DND-41 (cell line): ENCODE measurements around the gene ZFPM1.
"Not testable (repeated sequence)": the region's sequence is repeated elsewhere in the genome, so short reads cannot be mapped to it uniquely, and the experiment has no call there.

ENCODE experiments used
- ATAC-seq: fragments of 200-7000 bp; cut with Tn5 transposase; 3 replicates; pipeline ENCODE4 v1.9.1; 2021; ENCODE audit warnings: low read depth; ENCODE audit not compliant: insufficient read depth
- DNase-seq: peaks from one replicate; pipeline ENCODE4 v3.0.0-alpha.2; 2020
- H2AFZ ChIP-seq: 2 replicates; pipeline ENCODE4 v1.6.0; 2012; ENCODE audit warnings: low read depth, low read length
- H3K27ac ChIP-seq: 2 replicates; pipeline ENCODE4 v1.5.1; 2012; ENCODE audit warnings: low read length, inconsistent platforms
- H3K27me3 ChIP-seq: fragments of 200-600 bp; sonication (generic); 2 replicates; pipeline ENCODE4 v1.6.0; 2012; ENCODE audit warnings: low read length, mild to moderate bottlenecking, inconsistent platforms; ENCODE audit not compliant: insufficient read depth, poor library complexity
- H3K36me3 ChIP-seq: 2 replicates; pipeline ENCODE4 v1.5.1; 2012; ENCODE audit warnings: low read length, inconsistent platforms; ENCODE audit not compliant: insufficient read depth
- H3K4me1 ChIP-seq: 2 replicates; pipeline ENCODE4 v1.5.1; 2012; ENCODE audit warnings: mild to moderate bottlenecking, low read length; ENCODE audit not compliant: insufficient read depth
- H3K4me2 ChIP-seq: 2 replicates; pipeline ENCODE4 v1.6.0; 2012; ENCODE audit warnings: mild to moderate bottlenecking, moderate library complexity, low read length, inconsistent platforms; ENCODE audit not compliant: insufficient read depth
- H3K4me3 ChIP-seq, 2 experiments: fragments of 200-600 bp in 1 of 2; shearing (Covaris generic) in 1 of 2; 2 replicates each; pipeline ENCODE4 v1.5.1; 2012 to 2016; ENCODE audit warnings: inconsistent platforms in 2 of 2, low read length in 2 of 2, mild to moderate bottlenecking in 2 of 2, low read depth in 1 of 2, moderate library complexity in 1 of 2
- H3K79me2 ChIP-seq: 2 replicates; pipeline ENCODE4 v1.6.0; 2012; ENCODE audit warnings: low read length, inconsistent platforms; ENCODE audit not compliant: insufficient read depth
- H3K9ac ChIP-seq: 2 replicates; pipeline ENCODE4 v1.6.0; 2012; ENCODE audit warnings: low read depth, mild to moderate bottlenecking, inconsistent platforms, low read length, moderate library complexity
- H3K9me3 ChIP-seq: 2 replicates; pipeline ENCODE4 v1.5.1; 2012; ENCODE audit warnings: low read length, moderate library complexity, mild to moderate bottlenecking, inconsistent platforms; ENCODE audit not compliant: insufficient read depth, severe bottlenecking
- H4K20me1 ChIP-seq: 2 replicates; pipeline ENCODE4 v1.6.0; 2012; ENCODE audit warnings: low read length; ENCODE audit not compliant: insufficient read depth
- EZH2 ChIP-seq: IDR thresholded peaks from 3 replicates; pipeline ENCODE4 v1.6.1; 2012; ENCODE audit warnings: borderline replicate concordance, low read depth, mild to moderate bottlenecking, moderate library complexity, low read length, inconsistent platforms; ENCODE audit not compliant: severe bottlenecking
- TF ChIP-seq, protein P1 (sequence below): IDR thresholded peaks from 2 replicates; pipeline ENCODE4 v1.5.1; 2012; ENCODE audit warnings: borderline replicate concordance, low read length, moderate library complexity, mild to moderate bottlenecking; ENCODE audit not compliant: poor library complexity, severe bottlenecking; ENCODE audit errors: extremely low read depth

The ZFPM1 gene

DNA sequence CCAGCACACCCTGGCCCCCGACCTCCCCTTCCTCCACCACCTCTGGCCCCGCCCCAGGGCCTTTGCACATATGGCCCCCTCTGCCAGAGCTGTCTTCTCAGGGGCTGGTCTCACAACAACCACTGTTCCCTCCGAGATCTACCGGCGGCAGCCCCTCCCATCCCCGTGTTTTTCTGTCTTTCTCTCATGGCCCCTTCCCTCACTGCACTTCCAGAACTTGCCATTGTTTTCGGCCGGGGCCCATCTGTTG is 30.2 kb downstream of the ZFPM1 start:
- Histone ChIP-seq H3K4me2 (no peak overlapping the region), H3K79me2 (no peaks in the 10 kb centered on the region), H3K27me3 (no peaks in the 10 kb centered on the region), H3K9ac (no peak overlapping the region), H3K27ac (no peak overlapping the region), H4K20me1 (peaks cover 66% of the 10 kb centered on the region), H3K4me3 (no peak overlapping the region), H2AFZ (no peak overlapping the region), H3K36me3 (no peaks in the 10 kb centered on the region), H3K4me1 (peaks cover 23% of the 10 kb centered on the region), H3K9me3 (no peaks in the 10 kb centered on the region)
- TF ChIP-seq, protein P1, sequence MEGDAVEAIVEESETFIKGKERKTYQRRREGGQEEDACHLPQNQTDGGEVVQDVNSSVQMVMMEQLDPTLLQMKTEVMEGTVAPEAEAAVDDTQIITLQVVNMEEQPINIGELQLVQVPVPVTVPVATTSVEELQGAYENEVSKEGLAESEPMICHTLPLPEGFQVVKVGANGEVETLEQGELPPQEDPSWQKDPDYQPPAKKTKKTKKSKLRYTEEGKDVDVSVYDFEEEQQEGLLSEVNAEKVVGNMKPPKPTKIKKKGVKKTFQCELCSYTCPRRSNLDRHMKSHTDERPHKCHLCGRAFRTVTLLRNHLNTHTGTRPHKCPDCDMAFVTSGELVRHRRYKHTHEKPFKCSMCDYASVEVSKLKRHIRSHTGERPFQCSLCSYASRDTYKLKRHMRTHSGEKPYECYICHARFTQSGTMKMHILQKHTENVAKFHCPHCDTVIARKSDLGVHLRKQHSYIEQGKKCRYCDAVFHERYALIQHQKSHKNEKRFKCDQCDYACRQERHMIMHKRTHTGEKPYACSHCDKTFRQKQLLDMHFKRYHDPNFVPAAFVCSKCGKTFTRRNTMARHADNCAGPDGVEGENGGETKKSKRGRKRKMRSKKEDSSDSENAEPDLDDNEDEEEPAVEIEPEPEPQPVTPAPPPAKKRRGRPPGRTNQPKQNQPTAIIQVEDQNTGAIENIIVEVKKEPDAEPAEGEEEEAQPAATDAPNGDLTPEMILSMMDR, result no peak
- TF ChIP-seq EZH2, result no peak
- no peak for ATAC-seq
- DNase-seq, result no peak

DNA sequence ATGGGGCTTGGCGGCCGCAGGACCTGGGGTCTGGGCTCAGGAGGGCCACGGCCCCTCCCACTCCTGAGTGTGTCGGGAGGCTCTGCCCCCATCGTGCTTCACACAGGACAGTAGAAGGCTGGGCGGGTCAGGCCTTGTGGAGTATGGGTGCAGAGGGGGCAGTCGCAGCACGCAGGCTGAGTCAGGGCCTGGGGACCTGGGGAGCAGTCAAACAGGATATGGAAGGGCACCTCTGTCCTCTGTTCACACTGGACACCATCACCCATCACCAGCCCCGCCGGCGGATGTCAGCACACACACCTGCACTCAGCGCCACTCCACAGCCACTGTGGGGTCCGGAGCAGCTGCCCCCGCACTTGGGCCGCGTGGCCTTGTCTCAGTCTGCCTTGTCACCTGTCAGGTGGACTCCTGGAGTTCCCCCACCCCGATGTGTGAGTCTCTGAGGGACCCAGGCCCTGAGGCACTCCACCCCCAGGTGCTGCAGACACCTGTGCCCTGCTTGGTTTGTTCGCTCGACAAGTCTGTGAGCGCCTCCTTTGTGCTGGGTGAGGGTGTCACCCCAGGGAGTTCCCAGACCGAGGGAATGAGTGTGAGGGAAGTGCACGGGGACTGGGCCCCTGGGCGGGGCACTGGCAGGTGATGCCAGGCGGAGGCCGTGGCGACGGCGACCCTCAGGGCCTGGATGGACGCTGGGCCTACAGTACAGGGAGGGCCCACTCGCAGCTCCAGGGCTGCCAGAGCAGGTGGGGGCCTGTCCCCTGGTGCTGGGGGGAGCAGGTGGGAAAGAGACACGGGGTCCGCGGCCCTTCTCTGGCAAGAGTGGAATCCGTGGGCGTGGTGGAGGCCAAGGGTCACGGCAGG is 31.7 kb downstream of the ZFPM1 start:
- Histone ChIP-seq H2AFZ (no peak overlapping the region), H3K4me1 (peaks cover 11% of the 10 kb centered on the region), H3K79me2 (no peaks in the 10 kb centered on the region), H3K27ac (no peak overlapping the region), H3K4me2 (no peak overlapping the region), H3K9me3 (no peaks in the 10 kb centered on the region), H3K36me3 (no peaks in the 10 kb centered on the region), H3K27me3 (no peaks in the 10 kb centered on the region), H3K9ac (no peak overlapping the region), H4K20me1 (peaks cover 54% of the 10 kb centered on the region), H3K4me3 (no peak overlapping the region)
- DNase-seq (no peak), ATAC-seq (no peak)
- TF ChIP-seq EZH2, result no peak
- TF ChIP-seq, protein P1, result no peak

DNA sequence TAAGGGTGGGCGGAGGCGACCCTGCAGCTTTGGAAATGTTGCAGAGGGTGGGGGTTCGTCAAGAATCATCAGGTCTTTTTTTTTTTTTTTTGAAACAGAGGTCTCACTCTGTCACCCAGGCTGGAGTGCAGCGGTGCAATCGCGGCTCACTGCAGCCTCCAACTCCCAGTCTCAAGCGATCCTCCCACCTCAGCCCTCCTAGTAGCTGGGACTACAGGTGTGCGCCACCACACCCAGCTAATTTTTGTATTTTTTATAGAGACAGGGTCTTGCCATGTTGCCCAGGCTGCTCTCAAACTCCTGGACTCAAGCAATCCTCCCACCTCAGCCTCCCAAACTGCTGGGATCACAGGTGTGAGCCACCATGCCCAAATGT is 32.3 kb downstream of the ZFPM1 start:
- H4K20me1 ChIP-seq, result peaks cover 49% of the 10 kb centered on the region
- DNase-seq, H3K9me3 ChIP-seq, ATAC-seq, H3K4me1 ChIP-seq, H3K36me3 ChIP-seq, H3K79me2 ChIP-seq, H3K9ac ChIP-seq, H3K27me3 ChIP-seq, H3K4me2 ChIP-seq, H3K4me3 ChIP-seq, H2AFZ ChIP-seq, H3K27ac ChIP-seq: not testable (repeated sequence)

DNA sequence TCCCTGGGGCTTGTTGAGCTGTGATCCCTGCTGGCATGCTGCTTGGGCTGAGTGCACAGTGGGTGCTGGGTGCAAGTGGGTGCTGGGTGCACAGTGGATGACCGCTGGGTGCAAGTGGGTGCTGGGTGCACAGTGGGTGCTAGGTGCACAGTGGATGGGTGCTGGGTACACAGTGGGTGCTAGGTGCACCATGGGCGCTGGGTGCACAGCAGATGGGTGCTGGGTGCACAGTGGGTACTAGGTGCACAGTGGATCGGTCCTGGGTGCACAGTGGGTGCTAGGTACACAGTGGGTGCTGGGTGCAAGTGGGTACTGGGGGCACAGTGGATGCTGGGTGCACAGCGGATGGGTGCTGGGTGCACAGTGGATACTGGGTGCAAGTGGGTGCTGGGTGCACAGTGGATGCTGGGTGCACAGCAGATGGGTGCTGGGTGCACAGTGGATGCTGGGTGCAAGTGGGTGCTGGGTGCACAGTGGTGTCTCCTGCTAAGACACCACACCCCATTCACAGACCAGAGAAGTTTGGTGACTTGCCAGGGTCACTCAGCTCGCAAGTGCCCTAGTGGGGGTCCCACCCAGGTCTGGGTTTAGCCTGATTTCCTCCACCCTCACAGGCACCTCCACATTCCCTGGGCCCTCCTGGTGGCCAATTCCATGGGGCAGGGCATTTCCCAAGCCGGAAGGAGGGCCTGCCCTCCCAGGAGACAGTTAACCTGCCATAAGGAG is 33.5 kb downstream of the ZFPM1 start:
- no peak overlapping the region for H3K9ac ChIP-seq
- H3K4me3 ChIP-seq, result no peak overlapping the region
- ATAC-seq, result no peak
- H3K27ac ChIP-seq, result no peak overlapping the region
- no peaks in the 10 kb centered on the region for H3K4me1 ChIP-seq
- H3K4me2 ChIP-seq, result no peak overlapping the region
- no peaks in the 10 kb centered on the region for H3K27me3 ChIP-seq
- no peak overlapping the region for H2AFZ ChIP-seq
- H3K36me3 ChIP-seq, result no peaks in the 10 kb centered on the region
- H3K79me2 ChIP-seq, result no peaks in the 10 kb centered on the region
- no peaks in the 10 kb centered on the region for H3K9me3 ChIP-seq
- no peak for DNase-seq
- no peak for TF ChIP-seq EZH2
- TF ChIP-seq, protein P1, result no peak
- H4K20me1 ChIP-seq, result peaks cover 38% of the 10 kb centered on the region
